NCI-H187 (cell line): ENCODE measurements around the gene GAPDHS.

Experiments
- DNase-seq, 2 experiments: peaks; one replicate each; lab custom pipeline; 2025; lab: John Stamatoyannopoulos, UW

Gene GAPDHS

GRCh38 chr19:35557539-35558399 is 24.5 kb downstream of the GAPDHS start:
- peak in 1 of 2 experiments; percentile 16 for DNase-seq

- DNase-seq: no peak
Measured at GRCh38 chr19:35558400-35559280, 25.4 kb downstream of the GAPDHS start.

GRCh38 chr19:35559281-35559659 is 26.0 kb downstream of the GAPDHS start:
- no peak for DNase-seq

GRCh38 chr19:35559781-35560180 is 26.5 kb downstream of the GAPDHS start:
- DNase-seq: no peak

- DNase-seq: no peak
Measured at GRCh38 chr19:35560271-35560670, 27.0 kb downstream of the GAPDHS start.

DNA sequence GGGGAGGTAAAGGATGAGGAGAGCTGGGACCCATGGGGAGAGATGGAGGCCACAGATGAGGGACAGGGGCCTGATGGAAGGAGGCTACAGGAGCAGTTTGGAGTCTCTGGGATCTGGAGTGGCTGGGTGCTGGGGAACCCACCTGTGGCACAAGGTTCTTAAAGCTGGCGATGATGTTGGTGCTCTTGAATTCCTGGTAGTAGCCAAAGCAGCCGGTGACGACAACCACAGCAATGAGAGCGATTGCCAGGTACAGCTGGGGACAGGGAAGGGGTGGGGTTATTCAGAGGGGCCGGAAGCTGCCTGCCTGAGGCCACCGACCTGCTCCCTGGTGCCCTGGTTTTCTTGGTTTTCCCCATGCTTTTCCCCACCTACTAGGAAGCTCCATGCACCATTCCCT is 27.4 kb downstream of the GAPDHS start:
- DNase-seq: no peak

DNA sequence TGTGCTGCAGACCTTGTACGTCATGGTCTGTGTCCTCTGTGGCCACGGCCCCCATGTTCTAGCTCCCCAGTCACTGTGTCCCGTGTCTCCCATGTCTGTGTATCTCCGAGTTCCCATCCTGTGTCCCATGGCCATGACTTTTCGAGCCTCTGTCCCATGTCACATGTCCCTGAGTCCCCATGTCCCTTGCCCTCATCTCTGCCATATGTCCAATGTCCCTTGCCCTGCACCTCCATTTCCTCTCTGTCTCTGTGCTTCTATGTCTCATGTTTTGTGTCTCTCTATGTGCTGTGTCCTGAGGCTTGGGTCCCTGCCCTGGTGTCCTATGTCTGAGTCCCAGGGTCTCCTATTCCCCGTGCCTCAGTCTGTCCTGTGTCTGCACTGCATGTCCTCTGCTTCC is 28.2 kb downstream of the GAPDHS start:
- DNase-seq: no peak

GRCh38 chr19:35562336-35562735 is 29.1 kb downstream of the GAPDHS start:
- no peak for DNase-seq

GRCh38 chr19:35562776-35563175 is 29.5 kb downstream of the GAPDHS start:
- DNase-seq: no peak

GRCh38 chr19:35563207-35563829 is 30.1 kb downstream of the GAPDHS start, which contains the start of gene ATP4A:
Gene ATP4A, minus strand, starts transcription at chr19:35563658. Its CDS starts 29 bp downstream, at chr19:35563629.
- no peak for DNase-seq

DNA sequence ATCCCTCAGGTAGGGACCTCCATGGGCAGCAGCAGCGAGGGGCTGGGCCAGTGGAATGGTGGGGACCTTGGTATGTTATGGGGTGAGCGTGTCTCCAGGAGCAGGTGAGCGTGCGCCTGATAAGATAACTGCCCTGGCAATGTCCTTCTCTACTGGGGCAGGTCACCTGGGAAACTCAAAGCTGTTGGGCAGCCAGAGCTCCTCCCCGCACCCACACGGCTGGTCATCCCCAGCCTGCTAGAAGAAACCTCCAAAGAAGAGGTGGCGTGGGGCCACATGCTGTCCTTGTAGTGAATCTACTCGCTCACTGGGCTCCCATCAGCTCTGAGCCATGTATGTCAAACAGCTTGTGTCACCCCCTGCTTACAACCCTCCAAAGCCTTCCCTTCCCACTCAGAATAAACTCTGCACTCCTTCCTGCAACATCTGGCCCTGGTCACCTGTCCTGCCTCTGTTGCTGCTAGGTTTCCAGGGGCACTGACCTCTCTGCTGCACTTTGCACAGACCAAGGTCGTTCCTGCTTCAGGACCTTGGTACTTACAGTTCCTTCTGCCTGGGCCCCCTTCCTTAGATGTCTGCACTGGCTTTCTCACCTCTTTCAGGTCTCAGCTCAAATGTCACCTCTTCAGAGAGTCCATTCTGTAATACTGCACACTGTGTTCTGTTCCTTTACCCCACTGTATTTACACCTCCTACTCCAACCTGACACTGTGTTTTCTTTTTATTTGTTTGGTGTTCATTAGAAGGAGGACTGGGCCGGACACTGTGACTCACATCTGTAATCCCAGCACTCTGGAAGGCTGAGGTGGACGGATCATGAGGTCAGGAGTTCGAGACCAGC is 32.0 kb downstream of the GAPDHS start:
- DNase-seq: no peak

- no peak for DNase-seq
Measured at GRCh38 chr19:35566738-35567137, 33.5 kb downstream of the GAPDHS start.

DNA sequence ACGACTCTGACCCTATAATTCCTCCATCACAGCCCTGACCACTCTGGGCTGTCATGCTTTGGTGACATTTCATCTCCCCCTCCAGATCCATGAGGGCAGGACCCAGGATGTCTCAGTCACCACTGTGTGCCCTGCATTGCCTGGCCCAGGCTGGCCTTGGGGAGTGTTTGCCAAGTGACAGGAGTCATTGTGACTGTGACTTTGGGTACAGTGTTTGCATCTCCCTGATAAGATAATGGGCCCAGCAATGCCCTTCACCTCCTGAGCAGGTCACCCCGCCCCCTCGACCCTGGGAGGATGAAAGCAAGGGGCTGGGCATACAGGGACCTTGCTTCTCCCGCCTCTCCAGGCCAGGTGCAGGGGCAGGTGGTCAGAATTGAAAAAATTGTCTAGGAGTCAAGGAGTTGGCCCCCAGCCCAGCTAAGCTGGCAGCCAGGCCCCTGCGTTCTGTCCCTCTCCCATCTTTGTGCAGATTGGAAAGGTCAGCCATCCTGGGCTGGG is 36.1 kb downstream of the GAPDHS start:
- no peak for DNase-seq

- no peak for DNase-seq
Measured at GRCh38 chr19:35571406-35571965, 38.2 kb downstream of the GAPDHS start.

DNA sequence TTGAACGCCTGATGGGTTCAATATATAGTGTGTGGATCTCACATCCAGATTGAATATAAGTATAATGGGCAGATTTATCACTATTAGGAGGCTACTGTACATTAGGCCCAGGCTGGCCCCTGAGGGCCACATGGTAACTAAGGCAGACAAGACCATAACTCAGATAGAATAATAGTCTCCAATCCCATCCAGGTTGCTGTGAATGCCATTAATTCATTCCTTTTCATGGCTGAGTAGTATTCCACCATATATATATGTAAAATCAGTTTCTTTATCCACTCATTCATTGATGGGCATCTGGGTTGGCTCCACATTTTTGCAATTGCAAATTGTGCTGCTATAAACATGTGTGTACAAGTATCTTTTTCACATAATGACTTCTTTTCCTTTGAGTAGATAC is 44.7 kb downstream of the GAPDHS start:
- no peak for DNase-seq

- DNase-seq: no peak
Measured at GRCh38 chr19:35578707-35579106, 45.5 kb downstream of the GAPDHS start.

DNA sequence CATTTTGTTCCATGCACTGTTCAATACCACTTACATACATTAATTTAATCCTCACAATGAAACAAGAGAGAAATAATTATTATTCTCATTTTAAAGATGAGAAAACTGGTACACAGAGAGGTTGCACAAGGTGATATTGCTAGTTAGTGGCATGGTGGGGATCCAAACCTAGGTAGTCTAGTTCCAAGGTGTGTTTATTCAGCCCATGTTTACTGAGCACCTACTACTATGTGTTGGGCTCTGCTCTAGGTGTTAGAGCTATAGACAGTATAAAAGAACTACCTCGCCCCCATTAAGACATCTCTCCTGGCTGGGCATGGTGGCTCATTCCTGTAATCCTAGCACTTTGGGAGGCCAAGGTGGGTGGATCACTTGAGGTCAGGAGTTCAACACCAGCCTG is 49.5 kb downstream of the GAPDHS start:
- no peak for DNase-seq

GRCh38 chr19:35585848-35586247 is 52.6 kb downstream of the GAPDHS start, which contains the start of gene PMIS2:
Gene PMIS2, plus strand, starts transcription at chr19:35586173. Its CDS starts 87 bp downstream, at chr19:35586260.
- DNase-seq: no peak

- no peak for DNase-seq
Measured at GRCh38 chr19:35587321-35587720, 54.1 kb downstream of the GAPDHS start.

- DNase-seq: no peak
Measured at GRCh38 chr19:35590875-35591274, 57.6 kb downstream of the GAPDHS start.

DNA sequence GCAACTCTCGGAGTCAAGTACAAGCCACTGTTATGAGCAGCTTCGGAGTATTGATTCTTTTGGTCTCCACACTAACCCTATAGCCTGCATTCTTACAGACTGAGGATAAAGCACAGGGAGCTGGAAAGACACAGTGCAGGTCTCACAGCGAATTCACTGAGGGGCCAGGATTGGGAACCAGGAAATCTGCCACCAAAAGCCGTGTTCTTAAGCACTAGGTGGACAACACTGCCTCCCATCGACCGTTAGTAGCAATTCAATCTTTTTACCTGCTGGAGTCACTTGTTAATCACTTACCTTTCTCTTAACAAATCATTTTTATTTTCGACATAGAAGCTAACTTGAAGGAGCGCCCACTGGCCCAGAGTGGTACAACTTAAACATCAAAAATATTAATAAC is 59.0 kb downstream of the GAPDHS start:
- DNase-seq: no peak
